Mammary epithelial cell (primary cell): Measurements from ENCODE around the gene SDK1.

Experiments
- CTCF ChIP-seq, 2 donors: IDR thresholded peaks in 1 of 2; conservative IDR thresholded peaks in 1 of 2; 2 replicates each; pipeline ENCODE4 v1.5.1; 2011 to 2012; ENCODE audit warnings: inconsistent platforms in 2 of 2, low read length in 2 of 2, mild to moderate bottlenecking in 2 of 2, control low read depth in 1 of 2, low read depth in 1 of 2; ENCODE audit not compliant: insufficient read depth in 1 of 2; ENCODE audit errors: extremely low read depth in 1 of 2
- EZH2 ChIP-seq: IDR thresholded peaks from 2 replicates; pipeline ENCODE4 v1.6.1; 2012; ENCODE audit warnings: low read length, inconsistent platforms, borderline replicate concordance

- no peak for TF ChIP-seq CTCF (conservative IDR thresholded peaks at IDR 0.05 in 1 of 2, IDR thresholded peaks at IDR 0.05 in 1 of 2; ENCODE audit: extremely low read depth in 1 of 2, insufficient read depth in 1 of 2, low read depth in 1 of 2, low read length in 2 of 2)
- TF ChIP-seq EZH2 = no peak
Measured at GRCh38 chr7:4261601-4261960, 960.5 kb downstream of the SDK1 start.
